GM23248 (cell line): ENCODE results near the gene AP3B1.

Source experiments
- EZH2 ChIP-seq: fragments of 200-600 bp; sonication (generic); IDR thresholded peaks from 2 replicates; pipeline ENCODE4 v1.6.1; 2018; ENCODE audit warnings: antibody characterized with exemption, mild to moderate bottlenecking; ENCODE audit not compliant: insufficient read depth, poor library complexity, severe bottlenecking
- EZH2phosphoT487 ChIP-seq: fragments of 200-600 bp; sonication (generic); IDR thresholded peaks from 2 replicates; pipeline ENCODE4 v1.6.1; 2018; ENCODE audit warnings: antibody characterized with exemption, moderate library complexity, mild to moderate bottlenecking, low read depth; ENCODE audit not compliant: insufficient read depth

DNA sequence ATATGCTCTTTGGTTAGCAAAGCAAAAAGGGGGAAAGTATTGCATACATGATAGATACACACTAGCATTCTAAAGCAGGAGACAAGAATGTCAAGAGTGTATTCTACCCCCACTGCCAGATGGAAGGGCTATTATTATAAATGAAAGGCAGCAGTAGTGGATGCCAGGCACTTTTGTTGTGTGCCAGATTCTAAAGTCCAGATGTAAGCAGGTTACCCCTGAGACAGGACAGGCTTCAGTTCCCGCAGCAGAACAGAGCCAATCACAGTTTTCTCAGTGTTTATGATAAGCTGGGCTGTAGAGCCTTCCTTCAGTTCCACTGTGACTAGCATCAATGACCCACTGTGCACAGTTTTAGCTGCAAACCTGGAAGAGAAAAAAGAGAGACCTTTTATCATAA lies 291.8 kb downstream of the AP3B1 start:
- TF ChIP-seq EZH2 (no peak), EZH2phosphoT487 (no peak)
